Measurements from ENCODE around the gene TPSAB1. TPM values are rescaled to one million over a fixed set of nuclear protein-coding genes. Genes with fewer than 3 reads are reported as not detected.
"Not testable (repeated sequence)": the region's sequence is repeated elsewhere in the genome, so short reads cannot be mapped to it uniquely, and the experiment has no call there.

The TPSAB1 gene
- total RNA-seq, 1 donor from 2014 or later = not detected

- no peaks in the 10 kb centered on the region for H3K79me2 ChIP-seq (ENCODE audit: insufficient read depth, low read length)
- H2AFZ ChIP-seq (ENCODE audit: low read depth, low read length) = no peak overlapping the region
- H3K9me3 ChIP-seq (ENCODE audit: insufficient read depth, low read depth, low read length) = no peaks in the 10 kb centered on the region
- Mint-ChIP-seq H3K36me3 (ENCODE audit: low read depth, unreplicated experiment) (peaks cover 3% of the 10 kb centered on the region), H3K4me3 (ENCODE audit: unreplicated experiment) (no peak overlapping the region), H3K27me3 (ENCODE audit: low read depth, unreplicated experiment) (peaks cover 32% of the 10 kb centered on the region), H3K27ac (ENCODE audit: unreplicated experiment) (no peak overlapping the region), H3K9me3 (ENCODE audit: unreplicated experiment) (no peaks in the 10 kb centered on the region), H3K4me1 (ENCODE audit: low read depth, unreplicated experiment) (no peaks in the 10 kb centered on the region)
- no peak for TF ChIP-seq CTCF (IDR thresholded peaks at IDR 0.05; ENCODE audit: insufficient read depth, low read depth, low read length)
- TF ChIP-seq EZH2 (IDR thresholded peaks at IDR 0.05; ENCODE audit: insufficient read depth, low read length) = no peak
- no peaks in the 10 kb centered on the region for H4K20me1 ChIP-seq (ENCODE audit: insufficient read depth, low read length)
- no peaks in the 10 kb centered on the region for H3K4me1 ChIP-seq (ENCODE audit: insufficient read depth, low read length)
- H3K27me3 ChIP-seq (ENCODE audit: insufficient read depth, low read length) = peaks cover 7% of the 10 kb centered on the region
- H3K9ac ChIP-seq (ENCODE audit: low read length) = no peak overlapping the region
- no peak overlapping the region for H3K4me2 ChIP-seq (ENCODE audit: low read length)
- DNase-seq (ENCODE audit: low read depth) = no peak
- no peak for FAIRE-seq
- H3K36me3 ChIP-seq (ENCODE audit: insufficient read depth, low read length) = no peaks in the 10 kb centered on the region
- H3K27ac ChIP-seq (ENCODE audit: low read depth, low read length) = no peak overlapping the region
- H3K4me3 ChIP-seq (ENCODE audit: insufficient read depth, low read depth, low read length) = no peak overlapping the region
These were observed 30.8 kb downstream of the TPSAB1 start for GRCh38 chr16:1271380-1271723.

- H3K27me3 Mint-ChIP-seq (ENCODE audit: low read depth, unreplicated experiment) = peaks cover 29% of the 10 kb centered on the region
- not testable (repeated sequence) for FAIRE-seq; H3K4me1 Mint-ChIP-seq (ENCODE audit: low read depth, unreplicated experiment); H3K27me3 ChIP-seq (ENCODE audit: insufficient read depth, low read length); H3K27ac ChIP-seq (ENCODE audit: low read depth, low read length); H3K4me1 ChIP-seq (ENCODE audit: insufficient read depth, low read length); H4K20me1 ChIP-seq (ENCODE audit: insufficient read depth, low read length); DNase-seq (ENCODE audit: low read depth); H3K79me2 ChIP-seq (ENCODE audit: insufficient read depth, low read length); H3K9me3 ChIP-seq (ENCODE audit: insufficient read depth, low read depth, low read length); H3K4me2 ChIP-seq (ENCODE audit: low read length); H3K27ac Mint-ChIP-seq (ENCODE audit: unreplicated experiment); H2AFZ ChIP-seq (ENCODE audit: low read depth, low read length); H3K4me3 ChIP-seq (ENCODE audit: insufficient read depth, low read depth, low read length); H3K4me3 Mint-ChIP-seq (ENCODE audit: unreplicated experiment); H3K36me3 ChIP-seq (ENCODE audit: insufficient read depth, low read length); H3K9me3 Mint-ChIP-seq (ENCODE audit: unreplicated experiment); H3K9ac ChIP-seq (ENCODE audit: low read length); H3K36me3 Mint-ChIP-seq (ENCODE audit: low read depth, unreplicated experiment)
These were observed 31.4 kb downstream of the TPSAB1 start for GRCh38 chr16:1271724-1272413.

- H2AFZ ChIP-seq (ENCODE audit: low read depth, low read length) = no peak overlapping the region
- H3K27me3 ChIP-seq (ENCODE audit: insufficient read depth, low read length) = peaks cover 7% of the 10 kb centered on the region
- no peak overlapping the region for H3K4me3 ChIP-seq (ENCODE audit: insufficient read depth, low read depth, low read length)
- Mint-ChIP-seq H3K36me3 (ENCODE audit: low read depth, unreplicated experiment) (peaks cover 3% of the 10 kb centered on the region), H3K9me3 (ENCODE audit: unreplicated experiment) (peaks cover 1% of the 10 kb centered on the region), H3K27me3 (ENCODE audit: low read depth, unreplicated experiment) (peaks cover 32% of the 10 kb centered on the region), H3K4me1 (ENCODE audit: low read depth, unreplicated experiment) (no peaks in the 10 kb centered on the region), H3K4me3 (ENCODE audit: unreplicated experiment) (no peak overlapping the region), H3K27ac (ENCODE audit: unreplicated experiment) (no peak overlapping the region)
- no peaks in the 10 kb centered on the region for H4K20me1 ChIP-seq (ENCODE audit: insufficient read depth, low read length)
- H3K27ac ChIP-seq (ENCODE audit: low read depth, low read length) = no peak overlapping the region
- FAIRE-seq = no peak
- H3K4me1 ChIP-seq (ENCODE audit: insufficient read depth, low read length) = no peaks in the 10 kb centered on the region
- no peaks in the 10 kb centered on the region for H3K79me2 ChIP-seq (ENCODE audit: insufficient read depth, low read length)
- no peak for DNase-seq (ENCODE audit: low read depth)
- H3K9ac ChIP-seq (ENCODE audit: low read length) = no peak overlapping the region
- TF ChIP-seq CTCF (IDR thresholded peaks at IDR 0.05; ENCODE audit: insufficient read depth, low read depth, low read length) = no peak
- no peak for TF ChIP-seq EZH2 (IDR thresholded peaks at IDR 0.05; ENCODE audit: insufficient read depth, low read length)
- H3K9me3 ChIP-seq (ENCODE audit: insufficient read depth, low read depth, low read length) = no peaks in the 10 kb centered on the region
- H3K36me3 ChIP-seq (ENCODE audit: insufficient read depth, low read length) = no peaks in the 10 kb centered on the region
- no peak overlapping the region for H3K4me2 ChIP-seq (ENCODE audit: low read length)
These were observed 32.1 kb downstream of the TPSAB1 start for GRCh38 chr16:1272453-1273198.
